ENCODE results near the gene CLCN6.

CLCN6 gene

GRCh38 chr1:11885916-11886315 lies 79.9 kb downstream of the CLCN6 start:
- TF ChIP-seq ZNF274 (IDR thresholded peaks at IDR 0.05; ENCODE audit: low read depth, low read length) = no peak
- no peak overlapping the region for H3K4me3 ChIP-seq (ENCODE audit: low read length)

- no peak overlapping the region for H3K4me3 ChIP-seq (ENCODE audit: low read length)
- TF ChIP-seq ZNF274 (IDR thresholded peaks at IDR 0.05; ENCODE audit: low read depth, low read length) = no peak
Observed at GRCh38 chr1:11886986-11887665, 81.1 kb downstream of the CLCN6 start.

- no peak for TF ChIP-seq ZNF274 (IDR thresholded peaks at IDR 0.05; ENCODE audit: low read depth, low read length)
- H3K4me3 ChIP-seq (ENCODE audit: low read length) = no peak overlapping the region
Observed at GRCh38 chr1:11887666-11888007, 81.6 kb downstream of the CLCN6 start.

GRCh38 chr1:11888206-11888876 lies 82.3 kb downstream of the CLCN6 start:
- no peak overlapping the region for H3K4me3 ChIP-seq (ENCODE audit: low read length)
- TF ChIP-seq ZNF274 (IDR thresholded peaks at IDR 0.05; ENCODE audit: low read depth, low read length) = no peak

GRCh38 chr1:11888877-11889208 lies 82.9 kb downstream of the CLCN6 start:
- H3K4me3 ChIP-seq (ENCODE audit: low read length) = no peak overlapping the region
- no peak for TF ChIP-seq ZNF274 (IDR thresholded peaks at IDR 0.05; ENCODE audit: low read depth, low read length)

- TF ChIP-seq ZNF274 (IDR thresholded peaks at IDR 0.05; ENCODE audit: low read depth, low read length) = no peak
- H3K4me3 ChIP-seq (ENCODE audit: low read length) = no peak overlapping the region
Observed at GRCh38 chr1:11891433-11892186, 85.6 kb downstream of the CLCN6 start.
